ENCODE data around the gene HEY2. TPM values are rescaled to one million over a fixed set of nuclear protein-coding genes. Genes with fewer than 3 reads are reported as not detected.

Gene HEY2
- total RNA-seq, 1 donor from 2014 or later = 25.6 TPM

DNA sequence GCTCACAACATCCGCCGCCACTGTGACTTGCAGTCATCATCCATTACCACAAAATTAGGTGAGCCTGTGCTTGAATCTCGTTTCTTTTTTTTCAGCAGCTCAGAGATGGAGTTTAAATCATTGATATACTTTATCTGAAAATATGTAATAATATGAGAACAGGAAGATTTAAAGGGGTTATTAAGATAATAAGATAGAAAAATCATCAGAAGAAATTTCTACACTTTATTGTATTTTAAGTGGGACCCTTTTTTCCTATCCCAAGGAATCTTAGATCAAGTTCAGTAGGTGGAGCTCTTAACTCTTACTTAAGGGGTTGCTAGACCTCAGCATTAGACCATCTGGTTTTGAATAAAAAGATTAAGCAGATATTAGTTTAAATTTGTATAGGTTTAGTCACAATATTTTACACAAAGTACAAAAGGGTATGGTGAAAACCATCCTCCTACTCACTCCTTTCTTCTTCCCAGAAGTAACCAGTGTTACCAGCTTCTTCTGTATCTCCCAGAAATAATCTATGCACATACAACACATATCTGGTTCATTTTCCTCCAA lies 32.0 kb downstream of the HEY2 start:
- DNase-seq = no peak
- Histone ChIP-seq H3K27ac (replicated peaks) (peak overlapping the region; percentile 95), H3K36me3 (no peaks in the 10 kb centered on the region), H3K4me1 (peaks cover 13% of the 10 kb centered on the region), H3K4me3 (peak overlapping the region; percentile 73), H3K9me3 (replicated peaks) (no peaks in the 10 kb centered on the region), H3K27me3 (ENCODE audit: low read depth) (no peaks in the 10 kb centered on the region)
- intact Hi-C loops (cut with micrococcal nuclease) = loop anchor here (5.0 kb wide), 1 partner anchor 181 kb away; no protein-coding TSS in a partner anchor
- no peak for TF ChIP-seq CTCF (IDR thresholded peaks at IDR 0.05; ENCODE audit: borderline replicate concordance)

GRCh38 chr6:125784365-125784764 lies 34.9 kb downstream of the HEY2 start:
- no peak for TF ChIP-seq CTCF (IDR thresholded peaks at IDR 0.05; ENCODE audit: borderline replicate concordance)
- no peak overlapping the region for H3K4me3 ChIP-seq
- H3K9me3 ChIP-seq (replicated peaks) = no peaks in the 10 kb centered on the region
- H3K4me1 ChIP-seq = peaks cover 24% of the 10 kb centered on the region
- H3K27ac ChIP-seq (replicated peaks) = no peak overlapping the region
- H3K27me3 ChIP-seq (ENCODE audit: low read depth) = no peaks in the 10 kb centered on the region
- H3K36me3 ChIP-seq = no peaks in the 10 kb centered on the region
- DNase-seq = no peak
- intact Hi-C loops (cut with micrococcal nuclease) = loop anchor here (5.0 kb wide), 1 partner anchor 178 kb away; no protein-coding TSS in a partner anchor

GRCh38 chr6:125787791-125788190 lies 38.4 kb downstream of the HEY2 start:
- TF ChIP-seq CTCF (IDR thresholded peaks at IDR 0.05; ENCODE audit: borderline replicate concordance) = peak; percentile 55
- intact Hi-C loops (cut with micrococcal nuclease) = no loop called here

GRCh38 chr6:125789167-125789566 lies 39.7 kb downstream of the HEY2 start:
- H3K27ac ChIP-seq (replicated peaks) = peak overlapping the region; percentile 96
- H3K9me3 ChIP-seq (replicated peaks) = no peaks in the 10 kb centered on the region
- TF ChIP-seq CTCF (IDR thresholded peaks at IDR 0.05; ENCODE audit: borderline replicate concordance) = no peak
- no peaks in the 10 kb centered on the region for H3K27me3 ChIP-seq (ENCODE audit: low read depth)
- intact Hi-C loops (cut with micrococcal nuclease) = no loop called here
- H3K4me3 ChIP-seq = peak overlapping the region; percentile 94
- no peak for DNase-seq
- peaks cover 53% of the 10 kb centered on the region for H3K4me1 ChIP-seq
- H3K36me3 ChIP-seq = no peaks in the 10 kb centered on the region

More at GRCh38 chr6:125787791-125788190, 38.4 kb downstream of the HEY2 start:
- no peak overlapping the region for H3K27ac ChIP-seq (replicated peaks)
- no peak for DNase-seq
- no peaks in the 10 kb centered on the region for H3K9me3 ChIP-seq (replicated peaks)
- H3K4me3 ChIP-seq = no peak overlapping the region
- H3K4me1 ChIP-seq = peaks cover 41% of the 10 kb centered on the region
- H3K36me3 ChIP-seq = no peaks in the 10 kb centered on the region
- H3K27me3 ChIP-seq (ENCODE audit: low read depth) = no peaks in the 10 kb centered on the region

DNA sequence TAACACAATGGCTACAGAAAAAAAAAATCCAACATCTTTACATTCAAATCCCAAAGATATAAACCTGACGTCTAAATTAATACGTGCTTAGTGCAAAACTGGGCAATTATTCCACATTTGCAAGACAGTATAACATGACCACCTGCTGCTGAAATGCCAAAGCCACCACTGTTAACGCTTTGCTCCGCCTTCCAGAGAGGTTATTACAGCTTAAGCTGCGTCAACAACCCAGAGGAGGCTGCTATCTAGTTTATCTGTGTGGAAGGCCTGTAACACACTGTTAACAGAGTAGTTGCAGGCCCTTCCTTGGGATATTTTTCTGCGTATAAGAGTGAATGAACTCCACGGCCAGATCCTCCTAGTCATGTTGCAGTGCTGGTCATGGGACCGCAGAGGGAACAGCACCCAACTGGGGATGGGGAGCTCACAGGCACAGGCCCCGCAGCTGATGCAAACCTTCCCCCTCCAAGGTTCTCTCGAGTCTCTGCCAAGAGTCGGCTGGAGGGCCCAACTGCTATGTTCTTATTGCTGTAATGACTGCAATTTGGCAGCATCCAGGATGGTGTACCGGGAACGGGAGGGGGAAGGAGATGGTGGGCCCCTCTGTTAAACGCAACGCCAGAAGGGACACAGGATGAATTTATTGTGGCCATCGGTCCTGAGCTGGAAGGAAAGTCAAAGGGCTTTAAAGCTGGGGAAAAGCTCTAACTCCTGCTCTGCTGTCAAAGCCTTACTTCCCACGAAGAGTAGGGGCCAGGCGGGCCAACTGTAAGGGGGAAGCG lies 40.3 kb downstream of the HEY2 start:
- peak overlapping the region; percentile 94 for H3K4me3 ChIP-seq
- TF ChIP-seq CTCF (IDR thresholded peaks at IDR 0.05; ENCODE audit: borderline replicate concordance) = no peak
- DNase-seq = peak; percentile 48
- H3K4me1 ChIP-seq = peaks cover 59% of the 10 kb centered on the region
- H3K9me3 ChIP-seq (replicated peaks) = no peaks in the 10 kb centered on the region
- no peaks in the 10 kb centered on the region for H3K36me3 ChIP-seq
- H3K27me3 ChIP-seq (ENCODE audit: low read depth) = no peaks in the 10 kb centered on the region
- intact Hi-C loops (cut with micrococcal nuclease) = loop anchor here (10.0 kb wide), 1 partner anchor 55 kb away; no protein-coding TSS in a partner anchor
- H3K27ac ChIP-seq (replicated peaks) = peak overlapping the region; percentile 96

Measured in left ventricle myocardium inferior (tissue), 1 donor.